K562 (cell line): Measurements from ENCODE around the gene PKLR. TPM values are rescaled to one million over a fixed set of nuclear protein-coding genes. Genes with fewer than 3 reads are reported as not detected.
A peak's percentile ranks its signal among the peaks of the same experiment; 100 is the strongest.

ENCODE experiments used
- CEBPB ChIP-seq: fragments of 450-650 bp; IDR thresholded peaks from 2 replicates; pipeline ENCODE4 v1.6.1; 2016; ENCODE audit warnings: missing genetic modification characterization, missing compliant biosample characterization
- MAFK ChIP-seq: IDR thresholded peaks from 2 replicates; pipeline ENCODE4 v1.6.1; 2011; ENCODE audit warnings: low read length, improper control_type of control experiment
- MAZ ChIP-seq, 2 experiments: fragments of 450-650 bp in 1 of 2; sonication (generic) in 1 of 2; formaldehyde crosslinking; IDR thresholded peaks in 1 of 2; conservative IDR thresholded peaks in 1 of 2; 2 replicates each; pipeline versions ENCODE4 v1.4.0 to v1.5.0; 2020; ENCODE audit warnings: mild to moderate bottlenecking in 1 of 2, missing genetic modification reagents in 1 of 2
- MEIS2 ChIP-seq: fragments of 450-650 bp; IDR thresholded peaks from 2 replicates; pipeline ENCODE4 v1.6.1; 2014; ENCODE audit warnings: mild to moderate bottlenecking; ENCODE audit not compliant: partially characterized antibody
- MLLT1 ChIP-seq, 2 experiments: fragments of 450-650 bp; IDR thresholded peaks; 2 replicates each; pipeline ENCODE4 v1.6.1; 2016
- REST ChIP-seq, 2 experiments: fragments of 450-650 bp; formaldehyde crosslinking in 1 of 2; IDR thresholded peaks; 2 replicates each; pipeline versions ENCODE4 v1.4.0 to v1.6.1; 2014 to 2020; ENCODE audit warnings: mild to moderate bottlenecking in 2 of 2, borderline replicate concordance in 1 of 2, low read depth in 1 of 2
- SPI1 ChIP-seq: IDR thresholded peaks from 2 replicates; pipeline ENCODE4 v1.6.1; 2011; ENCODE audit warnings: low read depth, low read length, control low read depth, borderline replicate concordance
- SRF ChIP-seq, 2 experiments: fragments of 250-450, 450-650 bp in 1 of 2; sonication (Bioruptor Pico) in 1 of 2; sonication (generic) in 1 of 2; formaldehyde crosslinking; IDR thresholded peaks; 2 replicates each; pipeline versions ENCODE4 v1.5.0 to v1.5.1; 2020 to 2022; ENCODE audit warnings: mild to moderate bottlenecking in 1 of 2, missing genetic modification reagents in 1 of 2
- TBP ChIP-seq: optimal IDR thresholded peaks from 2 replicates; pipeline ENCODE3; 2011; ENCODE audit warnings: low read depth, low read length, improper control_type of control experiment
- ZBTB33 ChIP-seq: sonication (generic); formaldehyde crosslinking; IDR thresholded peaks from 2 replicates; pipeline ENCODE4 v1.8.1; 2023; ENCODE audit warnings: mild to moderate bottlenecking, missing genetic modification reagents
- ZBTB7A ChIP-seq: IDR thresholded peaks from 2 replicates; pipeline ENCODE4 v1.6.1; 2011; ENCODE audit warnings: low read depth, mild to moderate bottlenecking, low read length, moderate library complexity, borderline replicate concordance; ENCODE audit not compliant: control insufficient read depth
- polyA plus RNA-seq, 8 experiments: library from polyadenylated mRNA; depleted of rRNA in 4 of 8; stranded (reverse) in 5 of 8; unstranded in 3 of 8; fragments of >200 nt; fragmentation: Nextera tagmentation in 2 of 8; fragmentation: Illumina TruSeq in 1 of 8; extraction: Ambion mirVana in 2 of 8; extraction: Trizol in 1 of 8; gene quantifications; 2 replicates each; pipeline versions ENCODE4 v1.2.1 to v1.2.3, GENCODE V29; 2011 to 2014; ENCODE audit warnings: inconsistent platforms in 1 of 8, missing spikeins in 1 of 8
- total RNA-seq, 7 experiments: library from RNA; depleted of rRNA in 6 of 7; stranded (reverse); fragments of >200 nt in 6 of 7; fragmentation: Illumina TruSeq in 2 of 7; extraction: Trizol in 2 of 7; gene quantifications; 2 replicates each; pipeline versions ENCODE4 v1.2.1 to v1.2.3, GENCODE V29; 2011 to 2021; ENCODE audit warnings: low replicate concordance in 1 of 7

PKLR gene
- total and polyA plus RNA-seq, 9 of the 15 experiments (the other 6 are each of a cell fraction or from before 2014, with no cell fraction given) = 10.7 to 78.4 (median 38.2) TPM

- TF ChIP-seq REST (IDR thresholded peaks at IDR 0.05; ENCODE audit: borderline replicate concordance) (peak; percentile 92), REST (CRISPR knock-in tag; IDR thresholded peaks at IDR 0.05; ENCODE audit: low read depth) (0 out of 2 replicates have a peak, but pooled peaks have one; percentile 41), MLLT1 (IDR thresholded peaks at IDR 0.05) (peak in 1 of 2 experiments; percentile 73; a peak in 1 of 4 replicates), MEIS2 (peak; percentile 8), ZBTB7A (peak; percentile 95), TBP (peak; percentile 52), SRF (CRISPR knock-in tag; IDR thresholded peaks at IDR 0.05) (peak in 1 of 2 experiments; percentile 84; a peak in 2 of 4 replicates), ZBTB33 (CRISPR knock-in tag) (peak; percentile 79), CEBPB (tag) (no peak), MAFK (0 out of 2 replicates have a peak, but pooled peaks have one; percentile 17), MAZ (CRISPR knock-in tag; conservative IDR thresholded peaks at IDR 0.05 in 1 of 2, IDR thresholded peaks at IDR 0.05 in 1 of 2) (peak; percentile 51 to 91; a peak in 3 of 4 replicates), SPI1 (peak; percentile 99)
These were observed 50.4 kb downstream of the PKLR start (continued) for GRCh38 chr1:155250633-155251449.
